GM12891 (cell line): ENCODE results near the gene CDK19.
A peak's percentile ranks its signal among the peaks of the same experiment; 100 is the strongest.
"Not testable (repeated sequence)": the region's sequence is repeated elsewhere in the genome, so short reads cannot be mapped to it uniquely, and the experiment has no call there.

ENCODE experiments used
- DNase-seq: peaks from one replicate; pipeline ENCODE4 v3.0.0; 2011; ENCODE audit warnings: low spot score; ENCODE audit not compliant: insufficient read length
- FAIRE-seq: peaks from 2 replicates; lab custom pipeline; 2011; peaks lifted over from hg19 to GRCh38; lab: Jason Lieb, UNC
- PAX5 ChIP-seq: IDR thresholded peaks from 2 replicates; pipeline ENCODE4 v1.6.1; 2011; ENCODE audit warnings: low read length, moderate library complexity, mild to moderate bottlenecking; ENCODE audit not compliant: insufficient read depth, severe bottlenecking
- POLR2A ChIP-seq: IDR thresholded peaks from 2 replicates; pipeline ENCODE4 v1.6.1; 2011; ENCODE audit warnings: low read depth, low read length, control low read depth
- POLR2AphosphoS5 ChIP-seq: IDR thresholded peaks from 2 replicates; pipeline ENCODE4 v1.6.1; 2011; ENCODE audit warnings: low read depth, low read length, control low read depth
- POU2F2 ChIP-seq: IDR thresholded peaks from 2 replicates; pipeline ENCODE4 v1.6.1; 2011; ENCODE audit warnings: low read depth, mild to moderate bottlenecking, control low read depth, low read length, moderate library complexity
- SPI1 ChIP-seq: IDR thresholded peaks from 2 replicates; pipeline ENCODE4 v1.6.1; 2011; ENCODE audit warnings: low read depth, low read length, control low read depth
- TAF1 ChIP-seq: IDR thresholded peaks from 2 replicates; pipeline ENCODE4 v1.6.1; 2011; ENCODE audit warnings: low read depth, low read length, control low read depth

Gene CDK19

GRCh38 chr6:110606151-110606550 is 209.1 kb downstream of the CDK19 start:
- no peak for DNase-seq
- no peak for FAIRE-seq

DNA sequence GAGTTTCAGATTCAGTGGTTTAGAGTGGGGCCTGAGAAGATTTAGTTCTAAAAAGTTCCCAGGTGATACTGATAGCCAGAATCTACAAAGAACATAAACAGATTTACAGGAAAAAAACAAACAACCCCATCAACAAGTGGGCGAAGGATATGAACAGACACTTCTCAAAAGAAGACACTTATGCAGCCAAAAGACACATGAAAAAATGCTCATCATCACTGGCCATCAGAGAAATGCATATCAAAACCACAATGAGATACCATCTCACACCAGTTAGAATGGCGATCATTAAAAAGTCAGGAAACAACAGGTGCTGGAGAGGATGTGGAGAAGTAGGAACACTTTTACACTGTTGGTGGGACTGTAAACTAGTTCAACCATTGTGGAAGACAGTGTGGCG is 214.6 kb downstream of the CDK19 start:
- DNase-seq, FAIRE-seq: not testable (repeated sequence)

More at GRCh38 chr6:110606151-110606550, 209.1 kb downstream of the CDK19 start:
- TF ChIP-seq POU2F2 (no peak), POLR2A (no peak)

DNA sequence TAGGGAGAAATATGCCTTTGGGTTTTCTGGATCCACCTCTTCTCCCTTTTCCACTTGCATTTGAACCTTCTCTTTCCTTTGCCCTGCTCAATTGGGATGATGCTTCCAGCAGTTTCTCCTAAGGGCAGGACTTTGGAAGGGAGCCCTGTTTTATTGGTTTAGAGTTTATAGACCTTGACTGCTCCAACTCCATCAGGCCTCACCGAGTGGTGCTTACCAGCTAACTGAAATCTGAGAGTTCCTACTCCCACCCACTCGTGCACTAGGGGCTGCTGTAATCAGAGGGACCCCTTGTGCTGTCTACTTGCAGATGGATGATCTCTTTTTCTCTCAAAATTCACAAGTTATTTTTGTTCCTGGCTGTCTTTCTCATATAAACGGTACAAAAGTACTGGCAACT is 217.5 kb downstream of the CDK19 start:
- no peak for DNase-seq
- no peak for FAIRE-seq
- TF ChIP-seq TAF1 (no peak), POU2F2 (no peak), PAX5 (no peak)

DNA sequence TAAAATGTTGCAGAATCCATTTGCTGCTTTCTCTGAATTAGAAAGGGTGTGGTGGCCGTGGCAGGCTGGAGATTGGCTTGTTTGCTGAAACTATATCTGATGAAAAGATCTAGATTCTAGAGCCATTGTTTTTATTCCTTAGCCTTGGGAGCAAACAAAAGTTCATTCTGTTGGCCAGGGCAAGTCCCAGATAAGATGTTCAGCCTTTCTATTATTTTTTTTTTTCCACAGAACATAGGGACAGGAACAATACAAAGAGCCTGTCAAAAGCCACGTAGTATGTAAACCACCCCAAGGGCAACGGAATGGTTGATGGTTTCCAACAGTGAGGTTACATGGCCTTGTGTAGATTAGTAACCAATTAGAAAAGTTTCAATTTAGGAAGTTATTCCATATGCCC is 218.9 kb downstream of the CDK19 start:
- DNase-seq, result no peak
- TF ChIP-seq TAF1 (no peak), POLR2A (no peak), POU2F2 (no peak), POLR2AphosphoS5 (no peak), SPI1 (no peak), PAX5 (no peak)
- FAIRE-seq, result no peak

- TF ChIP-seq POLR2AphosphoS5 (no peak), POU2F2 (no peak)
- FAIRE-seq, result no peak
- DNase-seq, result no peak
Measured at GRCh38 chr6:110595112-110595511, 220.2 kb downstream of the CDK19 start.

DNA sequence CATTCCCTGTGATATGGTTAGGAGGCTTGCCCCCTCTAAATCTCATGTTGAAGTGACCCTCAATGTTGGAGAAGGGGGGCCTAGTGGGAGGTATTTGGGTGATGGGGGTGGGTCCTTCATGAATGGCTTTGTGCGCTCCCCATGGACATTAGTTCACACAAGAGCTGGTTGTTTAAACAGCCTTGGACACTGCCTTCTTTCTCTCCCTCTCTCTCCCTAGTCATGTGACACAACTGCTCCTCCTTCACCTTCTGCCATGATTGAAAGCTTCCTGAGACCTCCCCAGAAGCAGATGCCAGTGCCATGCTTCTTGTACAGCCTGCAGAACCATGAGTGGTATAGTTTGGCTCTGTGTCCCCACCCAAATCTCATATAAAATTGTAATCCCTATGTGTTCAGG is 221.6 kb downstream of the CDK19 start:
- DNase-seq (no peak), FAIRE-seq (no peak)
- TF ChIP-seq POLR2A, result no peak
- TF ChIP-seq POLR2AphosphoS5, result no peak
- no peak for TF ChIP-seq POU2F2
- TF ChIP-seq PAX5, result no peak
- TF ChIP-seq TAF1, result no peak

DNA sequence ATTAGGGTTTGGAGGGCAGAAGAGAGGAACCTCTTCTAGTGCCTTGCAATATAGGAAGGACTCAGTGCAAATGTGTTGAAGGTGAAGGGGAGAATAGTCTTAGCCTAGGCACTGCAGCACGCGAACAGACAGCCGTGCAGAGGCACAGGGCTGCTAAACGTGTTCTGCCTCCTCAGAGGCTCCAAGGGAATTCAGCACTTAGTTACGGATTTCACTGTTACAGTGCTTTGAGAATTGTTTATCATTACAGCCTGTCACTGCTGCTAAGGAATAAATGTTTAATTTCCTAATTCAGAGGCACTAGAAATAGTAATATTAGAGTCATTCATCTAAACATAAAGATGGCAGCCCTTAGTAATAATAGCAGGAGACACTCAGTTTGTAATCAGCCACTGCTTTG is 222.5 kb downstream of the CDK19 start:
- TF ChIP-seq PAX5, result no peak
- no peak for TF ChIP-seq SPI1
- no peak for TF ChIP-seq POLR2A
- TF ChIP-seq POLR2AphosphoS5, result no peak
- no peak for TF ChIP-seq TAF1
- TF ChIP-seq POU2F2, result no peak
- DNase-seq, result no peak
- no peak for FAIRE-seq

DNA sequence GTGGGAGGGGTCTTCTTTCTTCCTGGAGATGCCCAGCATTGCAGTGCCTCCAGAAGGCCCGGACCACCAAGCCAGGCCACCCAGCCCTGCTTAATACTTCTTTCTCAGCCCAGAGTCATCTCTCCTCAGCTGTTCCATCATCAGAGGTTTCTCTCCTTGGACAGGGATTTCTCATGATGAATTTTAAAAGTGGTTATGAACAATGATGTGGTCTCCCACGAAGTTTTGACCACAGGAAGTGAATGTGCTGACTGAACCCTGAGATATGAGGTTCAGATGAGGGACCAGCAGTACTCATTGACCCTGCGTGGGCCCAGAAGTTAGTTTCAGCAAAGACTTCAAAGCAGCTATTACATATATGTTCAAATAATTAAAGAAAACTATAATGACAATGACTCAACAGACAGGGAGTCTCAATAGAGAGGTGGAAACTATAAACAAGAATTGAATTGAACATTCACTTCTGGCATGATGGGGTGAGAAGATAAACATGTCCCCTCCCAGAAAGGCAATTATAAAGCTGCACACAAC is 224.4 kb downstream of the CDK19 start:
- TF ChIP-seq POU2F2, result no peak
- no peak for TF ChIP-seq POLR2AphosphoS5
- peak; percentile 34; the same call in 1 of the 2 replicates for TF ChIP-seq SPI1
- DNase-seq (no peak), FAIRE-seq (peak; percentile 66)

- peak; percentile 83 for FAIRE-seq
- TF ChIP-seq POLR2A (0 out of 2 replicates have a peak, but pooled peaks have one; percentile 16), PAX5 (no peak), SPI1 (peak; percentile 97), POU2F2 (peak; percentile 73; the same call in 1 of the 2 replicates)
- peak; percentile 25 for DNase-seq
Measured at GRCh38 chr6:110589865-110590513, 225.3 kb downstream of the CDK19 start.

GRCh38 chr6:110587328-110587727 is 227.9 kb downstream of the CDK19 start:
- FAIRE-seq (no peak), DNase-seq (no peak)
- TF ChIP-seq PAX5 (no peak), SPI1 (no peak), POLR2AphosphoS5 (no peak), POLR2A (no peak), TAF1 (no peak), POU2F2 (no peak)

DNA sequence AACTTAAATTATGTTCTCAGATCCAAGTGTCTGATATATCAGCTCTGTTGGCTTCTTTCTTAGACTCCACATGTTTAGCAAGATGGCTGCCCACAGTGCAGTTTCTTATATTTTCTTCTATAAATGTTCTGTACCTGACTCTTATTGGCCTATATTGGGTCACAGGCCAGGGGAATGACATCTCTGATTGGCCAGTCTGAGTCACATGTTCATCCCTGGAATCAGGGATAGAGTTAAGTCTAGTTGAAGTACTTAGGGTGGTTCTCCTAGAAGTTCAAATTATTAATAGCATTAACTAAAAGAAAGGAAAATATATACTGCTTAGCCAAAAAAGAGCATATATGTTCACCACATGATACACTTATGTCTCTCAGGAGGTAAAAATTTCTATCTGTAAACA is 233.6 kb downstream of the CDK19 start:
- FAIRE-seq (no peak), DNase-seq (no peak)
- TF ChIP-seq SPI1 (no peak), POLR2AphosphoS5 (no peak), TAF1 (no peak), POU2F2 (no peak), POLR2A (no peak), PAX5 (no peak)

DNA sequence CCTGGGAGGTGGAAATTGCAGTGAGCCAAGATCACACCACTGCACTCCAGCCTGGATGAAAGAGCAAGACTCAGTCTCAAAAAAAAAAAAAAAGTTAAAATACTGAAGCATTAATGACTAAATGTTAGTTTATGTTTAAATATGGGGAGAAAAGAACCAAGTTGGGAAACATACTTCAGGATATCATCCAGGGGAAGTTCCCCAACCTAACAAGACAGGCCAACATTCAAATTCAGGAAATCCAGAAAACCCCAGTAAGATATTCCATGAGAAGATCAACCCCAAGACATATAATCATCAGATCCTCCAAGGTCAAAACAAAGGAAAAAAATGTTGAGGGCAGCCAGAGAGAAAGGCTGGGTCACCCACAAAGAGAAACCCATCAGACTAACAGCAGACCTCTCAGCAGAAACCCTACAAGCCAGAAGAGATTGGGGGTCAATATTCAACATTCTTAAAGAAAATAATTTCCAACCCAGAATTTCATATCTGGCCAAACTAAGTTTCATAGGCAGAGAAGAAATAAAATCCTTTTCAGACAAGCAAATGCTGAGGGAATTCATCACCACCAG is 237.6 kb downstream of the CDK19 start:
- FAIRE-seq, DNase-seq: not testable (repeated sequence)
